HG03159 (cell line): ENCODE results near the gene RBM46.

Source experiments
- ATAC-seq: cut with Tn5 transposase; IDR thresholded peaks from one replicate; pipeline ENCODE4 v1.9.1; 2021; ENCODE audit warnings: mild to moderate bottlenecking, moderate library complexity; ENCODE audit not compliant: unreplicated experiment

The RBM46 gene

DNA sequence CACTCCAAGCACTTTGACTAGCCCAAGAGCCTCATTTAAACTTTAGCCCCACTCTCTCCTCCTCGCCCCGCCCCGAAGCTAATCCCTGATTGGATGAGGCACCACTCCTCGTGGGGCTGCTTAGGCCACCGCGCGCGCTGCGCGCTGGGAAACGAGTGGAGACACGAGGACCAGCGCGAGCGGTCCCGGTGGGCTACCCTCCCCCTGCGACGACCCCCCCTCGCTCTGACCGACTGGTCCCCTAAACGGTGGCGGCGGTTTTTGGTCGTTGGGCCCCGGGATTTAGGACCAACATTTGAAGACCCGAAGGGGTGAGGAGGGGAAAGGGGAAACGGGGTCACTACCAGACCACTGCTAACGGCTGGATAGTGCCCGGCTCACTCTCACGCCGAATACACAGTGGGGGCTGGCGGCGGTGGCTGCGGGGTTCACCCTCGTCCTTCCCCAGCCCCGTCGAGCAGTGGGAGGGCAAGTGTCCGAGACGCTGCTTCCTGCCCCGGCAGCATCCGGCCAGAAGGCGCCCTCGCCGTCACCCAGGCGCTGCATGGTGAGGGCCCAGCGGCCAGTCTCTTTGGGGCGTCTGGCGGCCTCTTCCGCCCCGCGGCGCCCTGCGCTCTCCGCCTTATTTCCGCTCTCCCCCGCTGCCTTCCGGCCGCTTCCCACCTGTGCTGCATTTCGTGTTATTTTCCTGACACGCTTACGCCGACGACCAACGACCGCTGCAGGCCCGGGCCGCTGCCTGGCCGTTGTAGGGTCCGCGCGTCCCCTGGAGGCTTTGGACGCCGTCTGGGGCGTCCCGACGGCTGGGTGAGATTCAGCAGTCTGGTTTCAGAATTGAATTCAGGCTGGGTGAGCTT is at the start of gene RBM46:
TSS of gene RBM46 (plus strand) at position 147 of the 857 bp plus-strand sequence. CDS start 15,481 bp downstream, outside the sequence.
- ATAC-seq = no peak

DNA sequence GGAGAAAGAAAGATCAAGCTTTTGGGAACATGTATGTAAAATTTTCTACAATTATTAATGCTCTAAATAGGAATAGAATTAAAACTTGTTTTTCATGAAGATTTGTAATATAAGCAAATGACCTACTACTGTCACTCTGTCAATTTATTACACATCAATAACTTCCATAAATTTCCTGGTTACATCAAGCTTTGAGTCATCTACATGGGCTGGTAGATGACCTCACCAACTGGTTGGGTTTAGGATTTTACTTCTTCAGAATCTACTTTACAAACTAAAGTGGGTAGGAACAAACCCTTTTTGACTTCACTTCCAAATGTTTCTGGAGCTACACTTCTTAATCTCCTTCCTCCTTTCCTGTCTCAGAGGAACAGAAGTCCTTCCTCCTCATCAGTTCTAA is 49.3 kb upstream of the RBM46 start:
- ATAC-seq = no peak

DNA sequence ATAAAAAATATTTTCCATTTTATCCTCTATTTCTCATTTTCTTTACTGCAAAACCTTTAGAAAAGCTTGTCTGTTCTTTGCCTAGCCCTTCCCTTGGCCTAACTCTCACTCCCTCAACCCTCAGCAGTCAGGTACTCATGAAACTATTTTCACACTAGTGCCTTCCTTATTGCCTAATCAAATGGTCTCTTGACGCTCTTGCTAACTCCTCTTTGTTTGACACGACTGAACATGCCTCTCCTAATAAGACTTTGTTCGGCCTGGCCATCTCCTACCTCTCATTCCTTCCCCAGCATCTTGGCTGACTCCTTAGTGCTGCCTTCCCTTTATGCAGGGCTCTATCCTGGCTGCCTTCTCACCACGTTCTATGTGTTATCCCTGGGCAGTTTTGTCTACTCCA is 48.4 kb upstream of the RBM46 start:
- no peak for ATAC-seq

- ATAC-seq = no peak
These were observed 44.3 kb upstream of the RBM46 start for GRCh38 chr4:154736770-154737169.

- ATAC-seq = no peak
These were observed 42.6 kb upstream of the RBM46 start for GRCh38 chr4:154738426-154738825.

- no peak for ATAC-seq
These were observed 42.0 kb upstream of the RBM46 start for GRCh38 chr4:154739111-154739510.

DNA sequence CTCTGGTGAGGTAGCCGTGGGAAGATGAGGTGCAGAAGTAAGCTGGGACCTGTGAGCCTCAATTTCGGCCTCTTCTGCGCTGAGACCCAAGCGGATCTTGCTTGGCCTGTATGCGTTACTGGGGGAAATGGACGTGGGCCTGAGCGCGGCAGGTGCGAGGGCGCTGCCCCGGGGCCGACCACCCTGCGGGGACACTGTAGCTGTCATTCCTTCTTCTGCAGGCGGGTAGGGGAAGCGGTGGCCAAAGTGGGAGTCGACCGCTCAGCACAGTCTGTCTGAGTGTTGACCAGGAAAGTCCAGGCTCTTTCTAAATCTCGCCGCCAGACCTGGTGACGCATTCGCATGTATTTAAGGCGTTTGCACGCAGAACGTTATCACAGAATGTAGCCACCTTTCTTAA is 40.6 kb upstream of the RBM46 start:
- ATAC-seq = no peak

GRCh38 chr4:154741131-154741665 is 39.9 kb upstream of the RBM46 start:
- no peak for ATAC-seq

GRCh38 chr4:154741922-154742850 is 38.9 kb upstream of the RBM46 start:
- ATAC-seq = no peak

DNA sequence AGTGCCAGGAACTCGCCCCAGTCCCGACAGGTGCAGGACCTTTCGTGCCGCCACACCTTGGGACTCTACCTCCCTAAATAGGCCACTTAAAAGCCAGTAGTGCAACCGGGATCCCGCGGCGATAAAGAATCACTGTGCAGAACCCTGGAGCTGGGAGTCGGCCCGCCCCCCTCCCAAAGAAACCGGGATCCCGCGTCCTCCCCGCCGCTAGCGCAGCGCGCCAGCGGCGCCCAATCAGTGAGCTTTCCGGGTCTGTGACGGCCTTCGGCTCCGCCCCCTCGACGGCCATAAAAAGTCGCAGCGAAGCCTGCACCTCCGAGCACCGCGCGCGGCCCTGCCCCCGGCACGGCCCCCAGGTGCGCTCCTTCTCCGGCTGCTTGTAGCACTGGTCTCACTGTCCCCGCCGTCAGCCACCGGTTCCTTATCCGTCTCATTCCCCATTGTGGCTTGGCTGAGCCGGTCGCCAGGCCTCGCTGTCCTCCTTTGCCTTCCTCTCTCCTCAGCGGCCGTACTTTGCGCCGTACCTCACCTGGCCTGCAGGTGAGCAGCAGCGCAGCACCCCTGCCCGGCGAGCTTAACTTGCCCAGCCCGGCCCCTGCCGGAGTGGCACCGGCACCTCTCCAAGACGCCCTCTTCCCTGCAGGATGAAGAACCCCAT is 37.3 kb upstream of the RBM46 start, which contains the start of gene LRAT:
TSS of gene LRAT (plus strand) at position 318 of the 658 bp plus-strand sequence. CDS start at position 645, 327 bp downstream.
- peak; percentile 79 for ATAC-seq

DNA sequence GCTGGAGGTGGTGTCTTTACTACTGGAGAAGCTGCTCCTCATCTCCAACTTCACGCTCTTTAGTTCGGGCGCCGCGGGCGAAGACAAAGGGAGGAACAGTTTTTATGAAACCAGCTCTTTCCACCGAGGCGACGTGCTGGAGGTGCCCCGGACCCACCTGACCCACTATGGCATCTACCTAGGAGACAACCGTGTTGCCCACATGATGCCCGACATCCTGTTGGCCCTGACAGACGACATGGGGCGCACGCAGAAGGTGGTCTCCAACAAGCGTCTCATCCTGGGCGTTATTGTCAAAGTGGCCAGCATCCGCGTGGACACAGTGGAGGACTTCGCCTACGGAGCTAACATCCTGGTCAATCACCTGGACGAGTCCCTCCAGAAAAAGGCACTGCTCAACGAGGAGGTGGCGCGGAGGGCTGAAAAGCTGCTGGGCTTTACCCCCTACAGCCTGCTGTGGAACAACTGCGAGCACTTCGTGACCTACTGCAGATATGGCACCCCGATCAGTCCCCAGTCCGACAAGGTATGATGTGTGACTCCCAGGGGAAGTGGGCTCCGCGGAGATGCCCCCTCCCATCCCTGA is 36.6 kb upstream of the RBM46 start:
- ATAC-seq = peak; percentile 12

- ATAC-seq = no peak
These were observed 23.4 kb upstream of the RBM46 start for GRCh38 chr4:154757713-154758112.

DNA sequence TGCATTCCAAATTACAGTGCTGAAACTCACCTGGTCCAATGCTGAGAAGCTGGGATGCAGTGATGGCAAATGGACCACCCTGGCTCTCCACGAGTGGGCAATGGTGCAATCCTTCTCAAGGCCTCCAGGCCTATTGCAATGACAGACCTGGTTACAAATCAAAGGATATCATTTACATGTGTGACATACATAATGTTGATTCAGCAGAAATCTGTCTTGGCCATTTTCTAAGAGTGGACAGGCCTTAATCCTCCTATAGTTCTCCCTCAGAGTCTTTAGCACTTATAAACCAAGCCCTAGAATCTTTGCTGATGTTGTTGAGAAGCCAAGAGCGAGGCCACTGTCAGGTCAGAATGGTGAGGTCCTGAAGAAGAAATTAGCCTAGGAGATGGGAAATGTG is 20.2 kb upstream of the RBM46 start:
- ATAC-seq = no peak

DNA sequence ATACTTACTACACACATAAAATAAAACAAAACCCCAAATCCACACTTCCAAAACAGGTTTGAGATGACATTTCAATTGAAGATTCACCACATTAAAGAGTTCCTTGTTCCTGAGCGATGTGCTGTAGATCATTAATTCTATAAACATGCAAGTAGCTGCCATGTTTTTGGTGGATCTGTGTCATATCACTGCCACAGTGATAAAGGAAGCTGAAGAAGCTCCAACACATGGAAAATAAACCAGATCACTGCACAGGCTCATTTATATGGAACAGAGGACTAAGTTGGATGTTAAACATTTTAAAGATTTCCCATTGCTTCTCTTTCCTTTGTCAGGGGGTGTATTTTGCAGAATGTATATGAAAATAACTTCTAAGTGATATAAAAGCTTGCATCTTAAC is 2.8 kb upstream of the RBM46 start:
- ATAC-seq = no peak

- no peak for ATAC-seq
These were observed 1.6 kb upstream of the RBM46 start for GRCh38 chr4:154779362-154779947.

DNA sequence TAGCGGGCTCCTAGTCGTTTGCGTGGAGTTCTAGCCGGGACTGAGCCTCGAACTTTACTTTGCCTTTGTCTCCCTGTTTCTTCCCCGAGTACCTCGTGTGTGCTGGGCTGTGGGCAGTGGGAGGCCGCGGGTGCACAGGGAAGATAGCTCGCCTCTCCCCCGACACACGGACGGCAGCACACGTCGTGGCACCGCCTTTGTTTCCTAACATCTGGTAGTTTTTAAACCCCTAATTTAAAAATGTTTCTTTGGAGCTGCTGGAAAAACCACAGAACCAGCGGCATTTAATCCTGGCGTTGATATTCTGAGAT is 866 bp downstream of the RBM46 start:
- ATAC-seq = no peak

DNA sequence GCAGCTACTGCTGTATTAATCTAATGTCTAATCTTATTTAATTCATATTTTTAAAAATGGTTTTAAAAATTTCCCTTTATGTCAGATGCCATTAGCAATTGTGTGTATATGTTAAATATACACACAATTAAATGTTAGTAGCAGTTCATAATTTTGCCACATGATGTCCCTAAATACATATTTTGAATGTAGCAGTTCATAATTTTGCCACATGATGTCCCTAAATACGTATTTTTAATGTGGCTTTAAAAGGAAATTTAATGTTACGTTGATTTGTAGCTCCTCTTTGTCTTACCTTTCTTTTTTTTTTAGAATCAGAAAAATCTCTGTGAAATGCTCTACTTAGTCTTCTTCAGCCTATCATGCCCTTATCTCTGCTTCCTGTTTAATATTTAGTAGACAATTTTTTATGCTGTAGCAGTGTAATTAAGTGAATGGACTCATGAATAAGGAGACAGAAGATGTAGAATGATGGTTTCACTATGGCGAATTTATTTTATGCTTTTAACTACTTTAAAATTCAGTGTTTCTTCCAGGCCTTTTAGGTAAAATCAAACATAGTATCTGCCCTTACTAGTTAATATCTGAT is 26.1 kb downstream of the RBM46 start:
- peak; percentile 93 for ATAC-seq

GRCh38 chr4:154818230-154818629 is 37.2 kb downstream of the RBM46 start:
- ATAC-seq = no peak

DNA sequence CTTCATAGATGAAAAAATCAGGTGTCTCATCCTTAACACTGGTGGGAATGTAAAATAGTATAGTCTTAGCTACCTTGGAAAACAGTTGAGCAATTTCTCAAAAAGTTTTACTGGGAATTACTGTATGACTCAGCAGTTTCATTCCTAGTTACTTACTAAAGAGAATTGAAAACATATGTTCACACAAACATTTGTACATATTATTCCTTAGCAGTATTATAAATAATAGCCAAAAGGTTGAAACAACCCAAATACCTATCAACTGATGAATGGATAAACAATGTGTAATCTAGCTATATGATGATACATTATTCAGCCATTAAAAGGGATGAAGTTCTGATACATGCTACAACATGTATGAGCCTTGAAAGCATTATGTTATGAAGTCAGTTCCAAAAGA is 41.7 kb downstream of the RBM46 start:
- no peak for ATAC-seq

DNA sequence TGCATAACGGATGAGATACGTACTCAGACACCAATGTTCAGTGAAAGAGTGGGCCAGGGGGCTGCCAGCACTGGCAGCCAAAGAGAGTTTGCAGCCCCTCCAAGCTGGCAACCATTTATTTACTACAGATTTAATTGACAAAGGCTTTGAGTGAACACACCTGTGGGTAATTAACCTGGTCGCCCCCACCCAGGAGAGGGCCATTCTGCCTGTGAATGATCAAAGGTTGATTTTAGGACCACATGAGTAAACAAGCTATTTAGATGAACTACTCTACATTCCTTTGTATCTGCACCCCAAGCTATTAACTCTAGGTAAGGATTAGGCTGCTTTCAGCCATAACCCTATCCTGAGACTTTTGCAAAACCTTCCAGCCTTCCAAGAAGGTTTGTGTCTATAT is 55.0 kb downstream of the RBM46 start:
- ATAC-seq = no peak
